ENCODE data around the gene RBM33. TPM values are rescaled to one million over a fixed set of nuclear protein-coding genes. Genes with fewer than 3 reads are reported as not detected.
A peak's percentile ranks its signal among the peaks of the same experiment; 100 is the strongest.

Gene RBM33
- total and polyA plus RNA-seq, 2 experiments from 2014 or later = 10.5 to 36.0 TPM

- no peak overlapping the region for H3K27ac ChIP-seq
- H3K36me3 ChIP-seq (ENCODE audit: low read depth) = 0 out of 2 replicates have a peak, but pooled peaks cover 7% of the 10 kb centered on the region
- no peaks in the 10 kb centered on the region for H4K20me1 ChIP-seq (ENCODE audit: insufficient read depth)
- H3K4me2 ChIP-seq (ENCODE audit: unreplicated experiment) = no peak overlapping the region
- no peaks in the 10 kb centered on the region for H3K9me3 ChIP-seq (ENCODE audit: low read depth)
- peaks cover 97% of the 10 kb centered on the region for H3K79me2 ChIP-seq (ENCODE audit: insufficient read depth)
- 0 out of 2 replicates have a peak, but pooled peaks cover 4% of the 10 kb centered on the region for H3K4me1 ChIP-seq (ENCODE audit: insufficient read depth)
- no peak overlapping the region for H3K4me3 ChIP-seq
- no peak overlapping the region for H3K9ac ChIP-seq
- no peak overlapping the region for H2AFZ ChIP-seq
- H3K9me2 ChIP-seq (ENCODE audit: insufficient read depth) = no peaks in the 10 kb centered on the region
- no peaks in the 10 kb centered on the region for H3F3A ChIP-seq (ENCODE audit: insufficient read depth)
- WGBS, 2 experiments (ENCODE audit: low coverage in 1 of 2, low lambda C conversion rate in 2 of 2, missing lambda C conversion rate in 2 of 2) = 84 to 86% methylated on average over 6 of the region's 6 CpGs
- in situ Hi-C loops (cut with MboI) = no loop called here
- no peak for TF ChIP-seq EZH2phosphoT487 (IDR thresholded peaks at IDR 0.05; ENCODE audit: insufficient read depth, low read depth)
- TF ChIP-seq EZH2 (IDR thresholded peaks at IDR 0.05; ENCODE audit: insufficient read depth, poor library complexity, severe bottlenecking) = no peak
- H3K27me3 ChIP-seq (replicated peaks; ENCODE audit: insufficient read depth) = no peaks in the 10 kb centered on the region
- DNase-seq = no peak
Measured at GRCh38 chr7:155728116-155728515, 83.7 kb downstream of the RBM33 start.

DNA sequence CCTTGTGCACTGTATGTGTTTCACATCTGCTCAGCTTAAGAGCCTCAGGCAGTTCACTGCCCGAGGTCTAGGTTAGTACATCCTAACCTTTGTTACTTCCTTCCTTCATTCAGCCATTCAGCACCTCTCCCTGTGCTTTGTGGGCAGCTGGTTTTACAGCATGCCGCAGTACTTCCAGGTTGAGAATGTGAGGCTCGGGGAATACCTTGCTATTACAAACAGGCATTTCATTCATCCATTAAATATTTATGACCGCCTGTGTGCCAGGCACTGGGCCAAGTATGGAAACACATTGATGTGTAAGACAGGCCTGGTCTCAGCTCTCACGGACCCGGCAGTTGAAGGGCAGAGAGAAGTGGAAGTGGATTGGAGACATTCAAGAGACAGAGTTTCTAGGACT, 85.4 kb downstream of the RBM33 start:
- Histone ChIP-seq H3K9ac (no peak overlapping the region), H2AFZ (no peak overlapping the region), H3K9me3 (ENCODE audit: low read depth) (no peaks in the 10 kb centered on the region), H3F3A (ENCODE audit: insufficient read depth) (no peaks in the 10 kb centered on the region), H3K27me3 (replicated peaks; ENCODE audit: insufficient read depth) (no peaks in the 10 kb centered on the region), H3K36me3 (ENCODE audit: low read depth) (0 out of 2 replicates have a peak, but pooled peaks cover 7% of the 10 kb centered on the region), H3K4me3 (no peak overlapping the region), H3K4me2 (ENCODE audit: unreplicated experiment) (no peak overlapping the region), H3K79me2 (ENCODE audit: insufficient read depth) (peaks cover 94% of the 10 kb centered on the region), H3K27ac (no peak overlapping the region), H4K20me1 (ENCODE audit: insufficient read depth) (no peaks in the 10 kb centered on the region), H3K9me2 (ENCODE audit: insufficient read depth) (no peaks in the 10 kb centered on the region), H3K4me1 (ENCODE audit: insufficient read depth) (peaks cover 13% of the 10 kb centered on the region)
- peak; percentile 10 for DNase-seq
- 66 to 67% methylated on average over 6 of the region's 6 CpGs for WGBS, 2 experiments (ENCODE audit: low coverage in 1 of 2, low lambda C conversion rate in 2 of 2, missing lambda C conversion rate in 2 of 2)
- in situ Hi-C loops (cut with MboI) = no loop called here
- no peak for TF ChIP-seq EZH2 (IDR thresholded peaks at IDR 0.05; ENCODE audit: insufficient read depth, poor library complexity, severe bottlenecking)

- Histone ChIP-seq H3K4me3 (no peak overlapping the region), H3K27ac (no peak overlapping the region), H3K4me2 (ENCODE audit: unreplicated experiment) (no peak overlapping the region), H3K9me3 (ENCODE audit: low read depth) (no peaks in the 10 kb centered on the region), H3K36me3 (ENCODE audit: low read depth) (0 out of 2 replicates have a peak, but pooled peaks cover 7% of the 10 kb centered on the region), H3K9me2 (ENCODE audit: insufficient read depth) (no peaks in the 10 kb centered on the region), H2AFZ (no peak overlapping the region), H3F3A (ENCODE audit: insufficient read depth) (no peaks in the 10 kb centered on the region), H3K9ac (no peak overlapping the region), H3K4me1 (ENCODE audit: insufficient read depth) (peaks cover 12% of the 10 kb centered on the region), H3K27me3 (replicated peaks; ENCODE audit: insufficient read depth) (no peaks in the 10 kb centered on the region), H4K20me1 (ENCODE audit: insufficient read depth) (no peaks in the 10 kb centered on the region), H3K79me2 (ENCODE audit: insufficient read depth) (peaks cover 95% of the 10 kb centered on the region)
- in situ Hi-C loops (cut with MboI) = no loop called here
- peak; percentile 13 for DNase-seq
- no peak for TF ChIP-seq EZH2phosphoT487 (IDR thresholded peaks at IDR 0.05; ENCODE audit: insufficient read depth, low read depth)
- TF ChIP-seq EZH2 (IDR thresholded peaks at IDR 0.05; ENCODE audit: insufficient read depth, poor library complexity, severe bottlenecking) = no peak
- WGBS, 2 experiments (ENCODE audit: low coverage in 1 of 2, low lambda C conversion rate in 2 of 2, missing lambda C conversion rate in 2 of 2) = 77 to 91% methylated on average over 3 of the region's 3 CpGs
Measured at GRCh38 chr7:155731380-155731779, 86.9 kb downstream of the RBM33 start.

GRCh38 chr7:155731871-155732270, 87.4 kb downstream of the RBM33 start:
- H3K27ac ChIP-seq = no peak overlapping the region
- H3K4me1 ChIP-seq (ENCODE audit: insufficient read depth) = peaks cover 10% of the 10 kb centered on the region
- H3K9me3 ChIP-seq (ENCODE audit: low read depth) = no peaks in the 10 kb centered on the region
- no peak overlapping the region for H3K9ac ChIP-seq
- H3K4me3 ChIP-seq = no peak overlapping the region
- 91 to 100% methylated on average over 1 of the region's 1 CpG for WGBS, 2 experiments (ENCODE audit: low coverage in 1 of 2, low lambda C conversion rate in 2 of 2, missing lambda C conversion rate in 2 of 2)
- H3K36me3 ChIP-seq (ENCODE audit: low read depth) = 0 out of 2 replicates have a peak, but pooled peaks cover 7% of the 10 kb centered on the region
- peaks cover 95% of the 10 kb centered on the region for H3K79me2 ChIP-seq (ENCODE audit: insufficient read depth)
- no peak overlapping the region for H2AFZ ChIP-seq
- no peaks in the 10 kb centered on the region for H3K9me2 ChIP-seq (ENCODE audit: insufficient read depth)
- in situ Hi-C loops (cut with MboI) = no loop called here
- no peaks in the 10 kb centered on the region for H4K20me1 ChIP-seq (ENCODE audit: insufficient read depth)
- no peak for DNase-seq
- H3K4me2 ChIP-seq (ENCODE audit: unreplicated experiment) = no peak overlapping the region
- TF ChIP-seq EZH2 (IDR thresholded peaks at IDR 0.05; ENCODE audit: insufficient read depth, poor library complexity, severe bottlenecking) (no peak), EZH2phosphoT487 (IDR thresholded peaks at IDR 0.05; ENCODE audit: insufficient read depth, low read depth) (no peak)
- no peaks in the 10 kb centered on the region for H3F3A ChIP-seq (ENCODE audit: insufficient read depth)
- no peaks in the 10 kb centered on the region for H3K27me3 ChIP-seq (replicated peaks; ENCODE audit: insufficient read depth)

- Histone ChIP-seq H2AFZ (no peak overlapping the region), H3F3A (ENCODE audit: insufficient read depth) (no peaks in the 10 kb centered on the region), H3K79me2 (ENCODE audit: insufficient read depth) (peaks cover 92% of the 10 kb centered on the region), H3K4me2 (ENCODE audit: unreplicated experiment) (no peak overlapping the region), H3K4me1 (ENCODE audit: insufficient read depth) (peaks cover 10% of the 10 kb centered on the region), H3K27ac (no peak overlapping the region), H4K20me1 (ENCODE audit: insufficient read depth) (no peaks in the 10 kb centered on the region), H3K9ac (no peak overlapping the region), H3K9me3 (ENCODE audit: low read depth) (no peaks in the 10 kb centered on the region), H3K27me3 (replicated peaks; ENCODE audit: insufficient read depth) (no peaks in the 10 kb centered on the region), H3K9me2 (ENCODE audit: insufficient read depth) (no peaks in the 10 kb centered on the region), H3K36me3 (ENCODE audit: low read depth) (0 out of 2 replicates have a peak, but pooled peaks cover 7% of the 10 kb centered on the region), H3K4me3 (no peak overlapping the region)
- 87 to 92% methylated on average over 6 of the region's 6 CpGs for WGBS, 2 experiments (ENCODE audit: low coverage in 1 of 2, low lambda C conversion rate in 2 of 2, missing lambda C conversion rate in 2 of 2)
- TF ChIP-seq EZH2 (IDR thresholded peaks at IDR 0.05; ENCODE audit: insufficient read depth, poor library complexity, severe bottlenecking) (no peak), EZH2phosphoT487 (IDR thresholded peaks at IDR 0.05; ENCODE audit: insufficient read depth, low read depth) (no peak)
- in situ Hi-C loops (cut with MboI) = no loop called here
- no peak for DNase-seq
Measured at GRCh38 chr7:155732286-155732685, 87.8 kb downstream of the RBM33 start.
